ENCODE measurements around the gene BCL6. TPM values are rescaled to one million over a fixed set of nuclear protein-coding genes. Genes with fewer than 3 reads are reported as not detected.
A peak's percentile ranks its signal among the peaks of the same experiment; 100 is the strongest.

Gene BCL6
- total and polyA plus RNA-seq, 7 donors, result 4.9 to 233 (median 51.4) TPM

- H3K27me3 ChIP-seq, result no peaks in the 10 kb centered on the region
- no peak overlapping the region for H3K27ac ChIP-seq
- TF ChIP-seq CTCF (IDR thresholded peaks at IDR 0.05), result no peak
- no peak for TF ChIP-seq EP300 (IDR thresholded peaks at IDR 0.05)
- no peak for TF ChIP-seq POLR2A (IDR thresholded peaks at IDR 0.05)
- no peak for TF ChIP-seq POLR2AphosphoS5 (IDR thresholded peaks at IDR 0.05)
- peaks cover 50 to 66% (median 52%) of the 10 kb centered on the region in 4 donors for H3K36me3 ChIP-seq
- no peak for DNase-seq
- no peak overlapping the region for H3K4me3 ChIP-seq
- 93 to 95% methylated on average over 10 of the region's 10 CpGs for WGBS, 2 donors
- intact Hi-C loops (cut with DNase I), result no loop called here
- H3K4me1 ChIP-seq, result peaks cover 0 to 30% (median 21%) of the 10 kb centered on the region in 4 donors
- H3K9me3 ChIP-seq, result no peaks in the 10 kb centered on the region
Observed at GRCh38 chr3:187722206-187722612, 23.1 kb downstream of the BCL6 start.

GRCh38 chr3:187721055-187721454 lies 24.2 kb downstream of the BCL6 start:
- no peak for DNase-seq
- Histone ChIP-seq H3K9me3 (no peaks in the 10 kb centered on the region), H3K27ac (peak overlapping the region in 3 of 4 donors; percentile 58 to 76 (median 72)), H3K4me1 (peaks cover 0 to 30% (median 21%) of the 10 kb centered on the region in 4 donors), H3K36me3 (peaks cover 38 to 55% (median 40%) of the 10 kb centered on the region in 4 donors), H3K27me3 (no peaks in the 10 kb centered on the region), H3K4me3 (no peak overlapping the region)
- WGBS, 2 donors, result 91 to 92% methylated on average over 8 of the region's 8 CpGs
- intact Hi-C loops (cut with DNase I), result no loop called here
- TF ChIP-seq POLR2A (IDR thresholded peaks at IDR 0.05) (no peak), POLR2AphosphoS5 (IDR thresholded peaks at IDR 0.05) (no peak), EP300 (IDR thresholded peaks at IDR 0.05) (no peak), CTCF (IDR thresholded peaks at IDR 0.05) (no peak)

- Histone ChIP-seq H3K27me3 (no peaks in the 10 kb centered on the region), H3K9me3 (no peaks in the 10 kb centered on the region), H3K27ac (peak overlapping the region in 3 of 4 donors; percentile 58 to 76 (median 72)), H3K36me3 (peaks cover 31 to 47% (median 33%) of the 10 kb centered on the region in 4 donors), H3K4me3 (no peak overlapping the region), H3K4me1 (peaks cover 0 to 30% (median 21%) of the 10 kb centered on the region in 4 donors)
- 95 to 98% methylated on average over 2 of the region's 2 CpGs for WGBS, 2 donors
- no peak for TF ChIP-seq EP300 (IDR thresholded peaks at IDR 0.05)
- no peak for TF ChIP-seq CTCF (IDR thresholded peaks at IDR 0.05)
- no peak for TF ChIP-seq POLR2AphosphoS5 (IDR thresholded peaks at IDR 0.05)
- TF ChIP-seq POLR2A (IDR thresholded peaks at IDR 0.05), result no peak
- no peak for DNase-seq
- intact Hi-C loops (cut with DNase I), result no loop called here
Observed at GRCh38 chr3:187720337-187720670, 25.0 kb downstream of the BCL6 start.

- Histone ChIP-seq H3K4me1 (peaks cover 0 to 30% (median 21%) of the 10 kb centered on the region in 4 donors), H3K36me3 (peaks cover 26 to 42% (median 28%) of the 10 kb centered on the region in 4 donors), H3K4me3 (no peak overlapping the region), H3K27me3 (no peaks in the 10 kb centered on the region), H3K9me3 (no peaks in the 10 kb centered on the region), H3K27ac (peak overlapping the region in 3 of 4 donors; percentile 58 to 76 (median 72))
- intact Hi-C loops (cut with DNase I), result no loop called here
- peak in 3 of 4 donors; percentile 33 to 56 (median 50) for TF ChIP-seq POLR2AphosphoS5 (IDR thresholded peaks at IDR 0.05)
- TF ChIP-seq POLR2A (IDR thresholded peaks at IDR 0.05), result no peak
- TF ChIP-seq CTCF (IDR thresholded peaks at IDR 0.05), result no peak
- TF ChIP-seq EP300 (IDR thresholded peaks at IDR 0.05), result peak in 1 of 4 donors; percentile 48
- WGBS, 2 donors, result 65 to 70% methylated on average over 6 of the region's 6 CpGs
- DNase-seq, result no peak
Observed at GRCh38 chr3:187719628-187720336, 25.5 kb downstream of the BCL6 start.

All from sigmoid colon (tissue), 7 donors.